Lower leg skin (tissue), 3 donors: Measurements from ENCODE around the gene SORCS1.

Experiments
- POLR2A ChIP-seq, 2 donors: fragments of 450-650 bp; IDR thresholded peaks; one replicate each; pipeline ENCODE4 v1.6.1; 2016 to 2017; ENCODE audit warnings: antibody characterized with exemption in 2 of 2, mild to moderate bottlenecking in 1 of 2, moderate library complexity in 1 of 2
- TF ChIP-seq, protein P1 (sequence below), 3 donors: fragments of 450-650 bp; IDR thresholded peaks; one replicate each; pipeline ENCODE4 v1.5.1; 2016; ENCODE audit warnings: antibody characterized with exemption in 3 of 3, mild to moderate bottlenecking in 3 of 3, moderate library complexity in 2 of 3

DNA sequence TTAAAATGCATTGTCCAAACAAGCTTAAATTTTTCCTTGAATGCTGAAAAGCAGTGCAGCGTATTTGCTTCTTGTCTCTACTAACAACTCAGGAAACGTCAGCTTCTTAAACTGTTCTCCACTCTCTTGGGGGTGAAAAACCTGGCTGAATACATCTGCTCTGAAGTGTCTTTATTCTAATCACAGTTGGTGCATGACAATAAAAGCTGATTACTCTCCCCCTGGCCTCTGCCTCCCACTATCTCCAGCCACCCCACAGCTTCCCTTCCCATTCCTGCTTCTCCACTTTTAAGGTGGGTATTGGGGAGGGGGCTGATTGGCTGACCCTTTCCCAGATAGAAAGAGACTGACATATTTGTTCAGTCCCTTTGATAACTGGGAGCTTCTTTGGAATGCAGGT lies 456.0 kb downstream of the SORCS1 start:
- TF ChIP-seq, protein P1, sequence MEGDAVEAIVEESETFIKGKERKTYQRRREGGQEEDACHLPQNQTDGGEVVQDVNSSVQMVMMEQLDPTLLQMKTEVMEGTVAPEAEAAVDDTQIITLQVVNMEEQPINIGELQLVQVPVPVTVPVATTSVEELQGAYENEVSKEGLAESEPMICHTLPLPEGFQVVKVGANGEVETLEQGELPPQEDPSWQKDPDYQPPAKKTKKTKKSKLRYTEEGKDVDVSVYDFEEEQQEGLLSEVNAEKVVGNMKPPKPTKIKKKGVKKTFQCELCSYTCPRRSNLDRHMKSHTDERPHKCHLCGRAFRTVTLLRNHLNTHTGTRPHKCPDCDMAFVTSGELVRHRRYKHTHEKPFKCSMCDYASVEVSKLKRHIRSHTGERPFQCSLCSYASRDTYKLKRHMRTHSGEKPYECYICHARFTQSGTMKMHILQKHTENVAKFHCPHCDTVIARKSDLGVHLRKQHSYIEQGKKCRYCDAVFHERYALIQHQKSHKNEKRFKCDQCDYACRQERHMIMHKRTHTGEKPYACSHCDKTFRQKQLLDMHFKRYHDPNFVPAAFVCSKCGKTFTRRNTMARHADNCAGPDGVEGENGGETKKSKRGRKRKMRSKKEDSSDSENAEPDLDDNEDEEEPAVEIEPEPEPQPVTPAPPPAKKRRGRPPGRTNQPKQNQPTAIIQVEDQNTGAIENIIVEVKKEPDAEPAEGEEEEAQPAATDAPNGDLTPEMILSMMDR (IDR thresholded peaks at IDR 0.05), result no peak
- no peak for TF ChIP-seq POLR2A (IDR thresholded peaks at IDR 0.05)
